Testis (tissue), 2 donors: Measurements from ENCODE around the gene TSGA10IP.

Experiments used
- POLR2A ChIP-seq: fragments of 450-650 bp; IDR thresholded peaks from one replicate; pipeline ENCODE4 v1.6.1; 2017; ENCODE audit warnings: antibody characterized with exemption, mild to moderate bottlenecking, moderate library complexity
- TF ChIP-seq, protein P1 (sequence below), 3 experiments: fragments of 450-650 bp in 2 of 3; fragments of 200-600 bp in 1 of 3; sonication (generic) in 1 of 3; IDR thresholded peaks; one replicate each; pipeline ENCODE4 v1.5.1; 2016 to 2019; ENCODE audit warnings: antibody characterized with exemption in 3 of 3, mild to moderate bottlenecking in 2 of 3, moderate library complexity in 1 of 3

DNA sequence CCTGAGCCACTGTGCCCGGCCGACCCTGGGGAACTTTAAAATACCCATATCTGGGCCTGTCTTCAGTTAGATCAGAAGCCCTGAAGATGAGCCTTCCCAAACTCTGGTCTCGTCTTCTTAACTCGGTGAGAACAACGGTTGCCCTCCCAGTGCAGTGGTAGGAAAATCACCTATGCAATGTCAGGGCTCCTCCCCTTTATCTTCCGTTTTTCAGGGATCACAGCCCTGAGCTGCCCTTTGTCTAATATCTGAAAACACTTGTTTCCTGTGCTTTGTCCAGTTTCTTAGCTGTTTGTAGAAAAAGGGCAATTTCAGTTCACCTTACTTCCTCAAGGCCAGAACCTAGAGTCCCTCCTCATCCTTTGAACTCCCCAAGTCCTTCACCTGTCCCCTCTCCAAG, 16.6 kb upstream of the TSGA10IP start:
- TF ChIP-seq, protein P1, sequence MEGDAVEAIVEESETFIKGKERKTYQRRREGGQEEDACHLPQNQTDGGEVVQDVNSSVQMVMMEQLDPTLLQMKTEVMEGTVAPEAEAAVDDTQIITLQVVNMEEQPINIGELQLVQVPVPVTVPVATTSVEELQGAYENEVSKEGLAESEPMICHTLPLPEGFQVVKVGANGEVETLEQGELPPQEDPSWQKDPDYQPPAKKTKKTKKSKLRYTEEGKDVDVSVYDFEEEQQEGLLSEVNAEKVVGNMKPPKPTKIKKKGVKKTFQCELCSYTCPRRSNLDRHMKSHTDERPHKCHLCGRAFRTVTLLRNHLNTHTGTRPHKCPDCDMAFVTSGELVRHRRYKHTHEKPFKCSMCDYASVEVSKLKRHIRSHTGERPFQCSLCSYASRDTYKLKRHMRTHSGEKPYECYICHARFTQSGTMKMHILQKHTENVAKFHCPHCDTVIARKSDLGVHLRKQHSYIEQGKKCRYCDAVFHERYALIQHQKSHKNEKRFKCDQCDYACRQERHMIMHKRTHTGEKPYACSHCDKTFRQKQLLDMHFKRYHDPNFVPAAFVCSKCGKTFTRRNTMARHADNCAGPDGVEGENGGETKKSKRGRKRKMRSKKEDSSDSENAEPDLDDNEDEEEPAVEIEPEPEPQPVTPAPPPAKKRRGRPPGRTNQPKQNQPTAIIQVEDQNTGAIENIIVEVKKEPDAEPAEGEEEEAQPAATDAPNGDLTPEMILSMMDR (IDR thresholded peaks at IDR 0.05), result no peak
- TF ChIP-seq POLR2A, result no peak
